GM10266 (cell line): ENCODE measurements around the gene MTMR11.

Source experiments
- DNase-seq: peaks from one replicate; pipeline ENCODE4 v3.0.0; 2012; ENCODE audit errors: extremely low spot score
- CTCF ChIP-seq: IDR thresholded peaks from 2 replicates; pipeline ENCODE4 v1.5.1; 2012; ENCODE audit warnings: mild to moderate bottlenecking, low read depth; ENCODE audit not compliant: control insufficient read depth, insufficient read depth; ENCODE audit errors: missing control alignments

MTMR11 gene

GRCh38 chr1:149936170-149936991 lies at the start of gene MTMR11:
Gene MTMR11, minus strand, starts transcription at chr1:149936879. Its CDS starts 232 bp downstream, at chr1:149936647.
- no peak for DNase-seq
- TF ChIP-seq CTCF: no peak

GRCh38 chr1:149979972-149980540 lies 43.4 kb upstream of the MTMR11 start:
- no peak for TF ChIP-seq CTCF
- DNase-seq: no peak

DNA sequence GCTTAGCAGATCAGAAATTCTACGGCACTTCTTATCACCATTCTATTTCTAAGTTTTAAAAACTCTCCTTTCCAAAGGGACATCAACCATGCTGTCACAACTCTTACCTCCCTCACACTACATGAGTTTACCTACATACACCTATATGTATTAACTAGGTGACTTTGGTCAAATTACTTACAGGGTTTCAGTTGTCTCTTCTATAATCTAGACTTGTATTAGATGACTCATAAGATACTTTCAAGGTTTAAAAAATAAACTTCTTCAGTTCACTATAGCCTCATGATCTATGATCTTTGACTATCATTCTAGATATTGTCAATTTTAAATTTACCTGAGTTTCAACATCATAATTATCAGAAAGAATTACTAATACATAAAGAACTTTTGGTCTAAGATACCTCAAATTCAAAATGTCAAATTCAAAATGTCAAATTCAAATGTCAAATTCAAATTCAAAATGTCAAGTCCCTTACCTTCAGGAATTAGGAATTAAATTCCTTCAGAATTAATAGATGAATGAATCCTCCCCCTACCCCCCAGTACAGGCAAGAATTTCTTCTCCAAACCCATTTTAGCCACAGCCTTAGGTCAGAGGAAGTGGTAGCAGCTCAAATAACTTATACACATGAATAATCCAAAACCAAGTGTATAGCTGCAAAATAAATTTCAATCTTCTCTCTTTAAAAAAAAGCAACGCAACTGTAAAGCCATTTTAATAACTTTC lies 42.7 kb upstream of the MTMR11 start:
- no peak for TF ChIP-seq CTCF
- DNase-seq: no peak

GRCh38 chr1:149978547-149979023 lies 41.9 kb upstream of the MTMR11 start:
- no peak for DNase-seq
- TF ChIP-seq CTCF: no peak

DNA sequence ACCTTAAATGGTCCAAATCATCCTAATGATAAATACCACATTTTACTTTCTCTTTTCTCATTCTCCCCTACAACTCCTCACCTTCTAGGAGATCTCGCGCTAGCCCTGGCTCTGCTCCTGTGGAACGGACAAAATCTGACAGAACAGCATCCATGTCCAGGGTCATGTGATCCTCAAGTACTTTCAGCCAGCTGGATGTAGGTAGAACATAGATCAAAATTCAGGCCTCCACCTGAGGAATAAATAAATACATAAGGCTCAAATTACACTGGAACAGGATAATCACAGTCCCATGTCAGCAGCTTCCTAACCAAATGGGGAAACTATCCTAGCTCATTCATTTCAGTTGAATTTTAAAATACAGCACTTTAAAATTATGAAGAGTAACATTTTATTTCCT lies 40.7 kb upstream of the MTMR11 start:
- no peak for DNase-seq
- no peak for TF ChIP-seq CTCF

GRCh38 chr1:149972547-149972946 lies 35.9 kb upstream of the MTMR11 start:
- DNase-seq: no peak
- no peak for TF ChIP-seq CTCF

DNA sequence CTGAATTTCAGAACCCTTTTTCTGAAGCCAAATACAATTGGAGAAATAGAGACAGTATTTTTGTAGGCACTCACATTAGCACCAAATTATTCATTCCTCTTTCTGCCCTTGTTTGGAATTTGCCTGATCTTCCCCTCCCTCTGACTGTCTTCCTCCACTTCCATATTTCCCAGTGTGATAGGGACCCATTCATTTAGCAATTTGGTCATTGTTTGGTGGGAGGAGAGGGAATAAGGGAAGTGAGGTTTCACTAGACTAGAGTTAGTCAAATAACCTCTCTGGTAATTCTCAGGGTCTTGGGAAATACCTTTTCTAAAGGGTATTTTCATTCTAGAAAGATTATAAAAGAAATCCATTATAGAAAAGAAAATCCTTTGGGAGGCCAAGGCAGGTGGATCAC lies 31.0 kb upstream of the MTMR11 start:
- no peak for TF ChIP-seq CTCF
- no peak for DNase-seq
